ENCODE measurements around the gene HS1BP3.

Gene HS1BP3

DNA sequence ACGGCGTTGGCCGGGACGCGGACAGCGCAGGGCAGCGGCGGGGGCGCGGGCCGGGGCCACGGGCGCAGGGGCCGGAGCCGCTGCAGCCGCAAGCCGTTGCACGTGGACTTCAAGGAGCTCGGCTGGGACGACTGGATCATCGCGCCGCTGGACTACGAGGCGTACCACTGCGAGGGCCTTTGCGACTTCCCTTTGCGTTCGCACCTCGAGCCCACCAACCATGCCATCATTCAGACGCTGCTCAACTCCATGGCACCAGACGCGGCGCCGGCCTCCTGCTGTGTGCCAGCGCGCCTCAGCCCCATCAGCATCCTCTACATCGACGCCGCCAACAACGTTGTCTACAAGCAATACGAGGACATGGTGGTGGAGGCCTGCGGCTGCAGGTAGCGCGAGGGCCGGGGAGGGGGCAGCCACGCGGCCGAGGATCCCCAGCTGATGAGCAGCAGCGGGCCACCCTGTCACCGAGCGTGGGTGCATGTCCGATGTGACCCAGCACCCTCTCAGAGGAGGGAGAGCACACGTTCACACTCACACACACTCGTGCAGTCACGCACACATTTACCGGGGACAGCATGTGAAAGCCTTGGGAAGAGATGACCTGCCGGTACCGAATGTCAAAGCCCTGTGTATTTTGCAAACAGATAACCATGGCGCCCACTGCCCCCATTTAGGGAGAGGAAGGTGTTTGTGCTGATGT lies 20.3 kb upstream of the HS1BP3 start:
- Histone ChIP-seq H3K9me3 (no peaks in the 10 kb centered on the region), H3K27me3 (ENCODE audit: low read depth) (no peaks in the 10 kb centered on the region), H3K36me3 (replicated peaks) (no peaks in the 10 kb centered on the region; the same call in 1 of the 2 replicates), H3K4me3 (no peak overlapping the region), H3K4me1 (peaks cover 4% of the 10 kb centered on the region; the same call in 1 of the 2 replicates)
- no peak for DNase-seq (ENCODE audit: low spot score in 2 of 2)
- in situ Hi-C loops (cut with MboI; ENCODE audit: low sequenced_read_pairs): loop anchor here (25.0 kb wide), 2 partner anchors 441 to 641 kb away; partner anchors contain the start of gene TDRD15

DNA sequence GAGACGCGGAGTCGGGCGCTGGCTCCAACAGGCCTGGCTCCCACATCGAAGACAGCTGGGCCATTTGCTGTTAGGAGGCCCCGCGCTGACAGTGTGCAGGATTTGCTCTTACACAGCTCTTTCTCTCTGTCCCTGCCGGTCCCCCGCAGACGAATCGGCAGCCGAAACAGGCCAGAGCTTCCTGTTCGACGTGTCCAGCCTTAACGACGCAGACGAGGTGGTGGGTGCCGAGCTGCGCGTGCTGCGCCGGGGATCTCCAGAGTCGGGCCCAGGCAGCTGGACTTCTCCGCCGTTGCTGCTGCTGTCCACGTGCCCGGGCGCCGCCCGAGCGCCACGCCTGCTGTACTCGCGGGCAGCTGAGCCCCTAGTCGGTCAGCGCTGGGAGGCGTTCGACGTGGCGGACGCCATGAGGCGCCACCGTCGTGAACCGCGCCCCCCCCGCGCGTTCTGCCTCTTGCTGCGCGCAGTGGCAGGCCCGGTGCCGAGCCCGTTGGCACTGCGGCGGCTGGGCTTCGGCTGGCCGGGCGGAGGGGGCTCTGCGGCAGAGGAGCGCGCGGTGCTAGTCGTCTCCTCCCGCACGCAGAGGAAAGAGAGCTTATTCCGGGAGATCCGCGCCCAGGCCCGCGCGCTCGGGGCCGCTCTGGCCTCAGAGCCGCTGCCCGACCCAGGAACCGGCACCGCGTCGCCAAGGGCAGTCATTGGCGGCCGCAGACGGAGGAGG lies 19.6 kb upstream of the HS1BP3 start:
- Histone ChIP-seq H3K9me3 (no peaks in the 10 kb centered on the region), H3K27me3 (ENCODE audit: low read depth) (no peaks in the 10 kb centered on the region), H3K36me3 (replicated peaks) (no peaks in the 10 kb centered on the region; the same call in 1 of the 2 replicates), H3K4me1 (peaks cover 4% of the 10 kb centered on the region; the same call in 1 of the 2 replicates), H3K4me3 (no peak overlapping the region)
- in situ Hi-C loops (cut with MboI; ENCODE audit: low sequenced_read_pairs): loop anchor here (25.0 kb wide), 2 partner anchors 442 to 642 kb away; partner anchors contain the start of gene TDRD15
- DNase-seq (ENCODE audit: low spot score in 2 of 2): no peak

DNA sequence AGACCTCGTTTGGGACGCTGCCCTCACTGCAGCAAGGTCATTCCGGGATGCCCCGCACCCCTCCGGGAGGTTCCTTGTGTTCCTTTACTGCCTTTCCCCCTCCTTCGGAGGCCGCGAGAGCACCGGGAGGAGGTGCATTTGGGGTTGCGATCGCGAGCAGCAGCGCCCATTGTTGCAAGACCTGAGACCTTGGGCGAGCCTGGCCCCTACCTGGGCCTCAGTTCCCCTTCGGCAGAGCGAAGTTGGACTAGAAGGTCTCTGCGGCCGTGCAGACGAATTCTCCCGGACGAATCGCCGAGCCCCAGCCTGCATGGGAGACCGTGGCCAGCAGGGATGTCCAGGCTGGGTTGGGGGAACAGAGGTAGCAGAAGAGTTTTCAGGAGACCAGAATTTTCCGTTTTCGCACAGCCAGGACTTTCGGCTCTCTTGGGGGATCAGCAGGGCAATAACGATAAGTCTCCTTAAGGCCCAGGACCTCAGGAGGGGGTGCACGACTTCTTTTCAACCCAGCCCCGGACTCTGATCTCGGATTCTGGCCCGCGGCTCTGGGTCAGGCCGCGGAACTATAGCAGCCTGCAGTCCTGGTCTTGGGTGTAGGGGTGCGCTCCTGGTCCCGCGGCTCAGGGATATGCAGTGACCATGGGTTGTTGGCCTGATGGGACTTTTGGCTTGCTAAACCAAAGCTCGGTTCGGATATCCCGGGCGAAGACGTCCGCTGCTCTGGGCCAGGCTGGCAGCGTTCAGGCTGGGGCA lies 18.8 kb upstream of the HS1BP3 start:
- no peaks in the 10 kb centered on the region; the same call in 1 of the 2 replicates for H3K36me3 ChIP-seq (replicated peaks)
- in situ Hi-C loops (cut with MboI; ENCODE audit: low sequenced_read_pairs): loop anchor here (25.0 kb wide), 2 partner anchors 443 to 643 kb away; partner anchors contain the start of gene TDRD15
- H3K9me3 ChIP-seq: no peaks in the 10 kb centered on the region
- DNase-seq (ENCODE audit: low spot score in 2 of 2): no peak
- H3K4me3 ChIP-seq: no peak overlapping the region
- H3K27me3 ChIP-seq (ENCODE audit: low read depth): no peaks in the 10 kb centered on the region
- H3K4me1 ChIP-seq: peaks cover 4% of the 10 kb centered on the region; the same call in 1 of the 2 replicates

DNA sequence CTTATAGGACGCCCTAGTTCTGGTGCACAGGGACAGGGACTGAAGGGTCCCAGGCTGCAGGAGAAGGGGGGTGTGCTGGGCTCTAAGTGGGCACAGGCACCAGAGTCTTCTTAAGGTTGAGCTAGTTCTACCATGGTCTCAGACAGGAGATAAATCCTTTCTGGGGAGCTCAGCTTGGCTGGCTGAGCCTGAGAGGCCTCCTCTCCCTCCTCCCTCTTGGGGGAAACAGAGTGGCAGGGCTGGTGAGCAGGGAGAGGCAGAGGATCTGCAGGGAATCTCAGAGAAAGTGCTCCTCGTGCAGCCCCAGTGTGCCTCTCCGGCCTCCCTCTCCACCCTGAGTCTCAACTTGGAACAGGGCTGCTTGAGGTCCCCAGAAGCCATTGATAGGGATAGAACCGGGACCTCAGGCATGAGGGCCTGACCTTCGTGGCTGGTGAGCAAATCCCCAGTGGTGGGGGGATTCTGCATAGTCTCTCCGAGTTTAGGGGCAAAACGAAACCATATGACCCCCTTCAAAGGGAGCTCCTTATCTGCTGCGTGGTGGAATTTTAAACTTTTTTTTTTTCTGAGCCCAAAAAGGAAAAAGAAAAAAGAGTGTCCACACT lies 18.1 kb upstream of the HS1BP3 start:
- DNase-seq (ENCODE audit: low spot score in 2 of 2): no peak
- H3K27me3 ChIP-seq (ENCODE audit: low read depth): no peaks in the 10 kb centered on the region; the same call in 1 of the 2 replicates
- in situ Hi-C loops (cut with MboI; ENCODE audit: low sequenced_read_pairs): loop anchor here (25.0 kb wide), 2 partner anchors 443 to 643 kb away; partner anchors contain the start of gene TDRD15

GRCh38 chr2:20668451-20668850 lies 17.6 kb upstream of the HS1BP3 start:
- no peaks in the 10 kb centered on the region; the same call in 1 of the 2 replicates for H3K36me3 ChIP-seq (replicated peaks)
- H3K9me3 ChIP-seq: no peaks in the 10 kb centered on the region
- H3K4me1 ChIP-seq: peaks cover 4% of the 10 kb centered on the region; the same call in 1 of the 2 replicates
- in situ Hi-C loops (cut with MboI; ENCODE audit: low sequenced_read_pairs): loop anchor here (25.0 kb wide), 2 partner anchors 444 to 644 kb away; partner anchors contain the start of gene TDRD15
- peak overlapping the region; percentile 56 for H3K4me3 ChIP-seq
- no peak for DNase-seq (ENCODE audit: low spot score in 2 of 2)
- H3K27me3 ChIP-seq (ENCODE audit: low read depth): no peaks in the 10 kb centered on the region; the same call in 1 of the 2 replicates

More for the DNA sequence above, 18.1 kb upstream of the HS1BP3 start:
- no peak overlapping the region for H3K4me3 ChIP-seq
- no peaks in the 10 kb centered on the region; the same call in 1 of the 2 replicates for H3K36me3 ChIP-seq (replicated peaks)
- H3K9me3 ChIP-seq: no peaks in the 10 kb centered on the region
- peaks cover 4% of the 10 kb centered on the region; the same call in 1 of the 2 replicates for H3K4me1 ChIP-seq

DNA sequence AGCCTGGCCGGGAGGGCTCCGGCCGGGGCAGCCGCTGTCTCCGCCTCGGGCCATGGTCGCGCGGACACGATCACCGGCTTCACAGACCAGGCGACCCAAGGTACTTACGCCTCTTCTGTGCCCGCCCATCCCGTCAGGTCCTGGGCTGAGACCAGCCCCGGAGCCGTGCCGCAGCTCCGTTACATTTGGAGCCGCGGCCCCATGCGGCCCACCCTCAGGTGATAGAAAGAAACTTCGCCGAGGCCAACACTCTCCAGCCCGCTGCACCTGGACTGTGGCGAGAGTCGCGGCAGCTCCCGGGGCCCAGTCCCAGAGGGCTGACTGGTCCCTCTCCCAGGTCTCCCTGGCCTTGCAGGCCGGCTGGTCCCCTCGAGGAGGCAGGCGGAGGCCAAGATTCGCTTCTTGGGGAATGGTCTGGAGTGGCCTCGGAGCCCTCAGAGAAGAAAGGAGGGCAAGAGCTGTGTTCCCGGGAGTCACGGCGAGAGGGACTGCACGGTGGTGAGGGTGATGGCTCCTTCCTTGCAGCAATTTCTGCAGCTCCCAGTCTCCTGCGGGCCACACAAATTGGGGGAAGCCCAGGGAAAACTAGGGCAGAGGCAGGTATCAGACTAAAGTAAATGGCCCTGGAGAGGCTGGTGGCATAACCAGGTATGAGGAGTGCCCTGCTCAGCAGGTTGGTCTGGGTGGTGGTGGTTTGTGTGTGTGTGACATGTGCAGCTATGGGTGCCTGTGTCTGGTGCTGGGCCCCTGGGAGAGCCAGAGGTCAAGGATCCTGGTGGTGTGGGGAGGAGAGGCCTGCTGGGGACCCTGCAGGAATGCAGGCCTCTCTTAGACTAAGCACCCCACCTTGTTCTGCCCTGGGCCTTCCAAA lies 16.9 kb upstream of the HS1BP3 start:
- Histone ChIP-seq H3K36me3 (replicated peaks) (no peaks in the 10 kb centered on the region; the same call in 1 of the 2 replicates), H3K9me3 (no peaks in the 10 kb centered on the region), H3K4me3 (peak overlapping the region; percentile 56), H3K4me1 (peaks cover 4% of the 10 kb centered on the region; the same call in 1 of the 2 replicates), H3K27me3 (ENCODE audit: low read depth) (no peaks in the 10 kb centered on the region; the same call in 1 of the 2 replicates)
- in situ Hi-C loops (cut with MboI; ENCODE audit: low sequenced_read_pairs): loop anchor here (25.0 kb wide), 2 partner anchors 445 to 645 kb away; partner anchors contain the start of gene TDRD15
- DNase-seq (ENCODE audit: low spot score in 2 of 2): peak in 1 of 2 experiments; percentile 32

DNA sequence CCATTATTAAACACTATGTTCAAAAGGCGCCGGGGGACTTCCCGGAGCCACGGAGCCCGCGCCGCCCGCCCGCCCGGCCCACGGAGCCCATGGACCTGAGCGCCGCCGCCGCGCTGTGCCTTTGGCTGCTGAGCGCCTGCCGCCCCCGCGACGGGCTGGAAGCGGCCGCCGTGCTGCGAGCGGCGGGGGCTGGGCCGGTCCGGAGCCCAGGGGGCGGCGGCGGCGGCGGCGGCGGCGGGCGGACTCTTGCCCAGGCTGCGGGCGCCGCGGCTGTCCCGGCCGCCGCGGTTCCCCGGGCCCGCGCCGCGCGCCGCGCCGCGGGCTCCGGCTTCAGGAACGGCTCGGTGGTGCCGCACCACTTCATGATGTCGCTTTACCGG lies 16.2 kb upstream of the HS1BP3 start:
- H3K4me1 ChIP-seq: peaks cover 4% of the 10 kb centered on the region; the same call in 1 of the 2 replicates
- no peak for DNase-seq (ENCODE audit: low spot score in 2 of 2)
- peak overlapping the region; percentile 56 for H3K4me3 ChIP-seq
- H3K9me3 ChIP-seq: no peaks in the 10 kb centered on the region
- H3K36me3 ChIP-seq (replicated peaks): no peaks in the 10 kb centered on the region; the same call in 1 of the 2 replicates
- in situ Hi-C loops (cut with MboI; ENCODE audit: low sequenced_read_pairs): loop anchor here (25.0 kb wide), 2 partner anchors 445 to 645 kb away; partner anchors contain the start of gene TDRD15
- H3K27me3 ChIP-seq (ENCODE audit: low read depth): no peaks in the 10 kb centered on the region; the same call in 1 of the 2 replicates

- H3K4me3 ChIP-seq: peak within 1 kb of the TSS; percentile 56
- DNase-seq (ENCODE audit: low spot score in 2 of 2): peak; percentile 56 to 87
- in situ Hi-C loops (cut with MboI; ENCODE audit: low sequenced_read_pairs): loop anchor here (25.0 kb wide), 2 partner anchors 446 to 646 kb away; partner anchors contain the start of gene TDRD15
Observed at GRCh38 chr2:20666304-20667150, 15.6 kb upstream of the HS1BP3 start, which contains the start of gene GDF7. TSS of gene GDF7 (plus strand) at chr2:20667144. CDS start at chr2:20667240, 96 bp downstream.

GRCh38 chr2:20666005-20666303 lies 15.1 kb upstream of the HS1BP3 start:
- Histone ChIP-seq H3K4me3 (no peak overlapping the region), H3K27me3 (ENCODE audit: low read depth) (no peaks in the 10 kb centered on the region; the same call in 1 of the 2 replicates), H3K4me1 (peaks cover 4% of the 10 kb centered on the region; the same call in 1 of the 2 replicates), H3K36me3 (replicated peaks) (no peaks in the 10 kb centered on the region), H3K9me3 (no peaks in the 10 kb centered on the region)
- no peak for DNase-seq (ENCODE audit: low spot score in 2 of 2)
- in situ Hi-C loops (cut with MboI; ENCODE audit: low sequenced_read_pairs): loop anchor here (25.0 kb wide), 2 partner anchors 446 to 646 kb away; partner anchors contain the start of gene TDRD15

More at GRCh38 chr2:20666304-20667150, 15.6 kb upstream of the HS1BP3 start, which contains the start of gene GDF7:
- Histone ChIP-seq H3K4me1 (peaks cover 4% of the 10 kb centered on the region; the same call in 1 of the 2 replicates), H3K36me3 (replicated peaks) (no peaks in the 10 kb centered on the region; the same call in 1 of the 2 replicates), H3K27me3 (ENCODE audit: low read depth) (no peaks in the 10 kb centered on the region; the same call in 1 of the 2 replicates), H3K9me3 (no peaks in the 10 kb centered on the region)

DNA sequence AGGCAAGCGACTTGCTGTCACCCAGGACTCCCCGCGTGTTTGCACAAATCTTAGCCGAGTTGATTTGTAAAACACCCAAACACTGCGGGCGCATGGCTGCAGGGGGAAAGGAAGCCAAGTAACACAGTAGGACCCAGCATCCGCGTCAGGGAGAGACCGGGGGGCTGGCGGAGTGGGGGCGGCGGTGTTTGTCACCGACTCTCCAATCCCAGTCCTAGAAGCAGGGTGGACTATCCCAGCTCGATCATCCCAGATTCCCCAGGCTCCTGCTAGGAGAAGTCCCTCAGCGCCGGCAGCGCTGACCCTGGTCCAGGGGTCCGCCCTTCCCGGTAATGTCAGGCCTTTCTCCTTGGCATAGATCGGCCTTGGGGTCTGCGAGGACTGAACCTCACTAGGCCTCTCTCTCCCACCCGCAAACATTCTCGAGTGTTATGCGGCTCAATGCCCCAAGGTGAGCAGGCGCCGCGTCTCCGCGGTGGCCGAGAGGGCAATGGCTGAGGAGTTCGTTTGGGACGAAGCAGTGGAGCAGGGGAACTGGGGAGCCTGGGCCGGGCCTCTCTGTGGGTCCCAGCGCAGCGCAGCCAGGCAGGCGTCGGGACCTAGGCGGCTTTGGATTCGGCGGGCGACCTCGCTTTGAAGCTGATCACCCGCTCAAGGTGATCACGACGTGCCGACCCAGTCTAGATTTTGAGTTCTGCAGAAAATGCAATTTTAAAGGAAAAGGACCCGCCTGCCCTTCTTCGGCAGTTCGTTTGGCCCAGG lies 14.5 kb upstream of the HS1BP3 start:
- Histone ChIP-seq H3K27me3 (ENCODE audit: low read depth) (peaks cover 3% of the 10 kb centered on the region; the same call in 1 of the 2 replicates), H3K4me1 (peaks cover 4% of the 10 kb centered on the region; the same call in 1 of the 2 replicates), H3K36me3 (replicated peaks) (no peaks in the 10 kb centered on the region), H3K4me3 (no peak overlapping the region), H3K9me3 (no peaks in the 10 kb centered on the region)
- in situ Hi-C loops (cut with MboI; ENCODE audit: low sequenced_read_pairs): loop anchor here (25.0 kb wide), 2 partner anchors 447 to 647 kb away; partner anchors contain the start of gene TDRD15
- DNase-seq (ENCODE audit: low spot score in 2 of 2): no peak

All from HAP-1 (cell line).